Measurements from ENCODE around the gene NBPF15. TPM values are rescaled to one million over a fixed set of nuclear protein-coding genes. Genes with fewer than 3 reads are reported as not detected.
"Not testable (repeated sequence)": the region's sequence is repeated elsewhere in the genome, so short reads cannot be mapped to it uniquely, and the experiment has no call there.

NBPF15 gene
- 39.9 and 43.1 TPM in 2 replicates for total RNA-seq (2014; rRNA removed; shearing (Covaris generic))
- 96.0 and 151 TPM in 2 replicates for polyA plus RNA-seq (2014; cell fraction: nucleus; rRNA removed)

GRCh38 chr1:144461136-144461759, at the start of gene NBPF15:
Gene NBPF15 (minus strand): TSS chr1:144461669. CDS start chr1:144440003, 21,666 bp downstream.
- DNase-seq (ENCODE audit: extremely low read depth, low read depth) = peak; percentile 46

GRCh38 chr1:144496429-144496828, 35.0 kb upstream of the NBPF15 start:
- not testable (repeated sequence) for DNase-seq (ENCODE audit: extremely low read depth, low read depth)

- DNase-seq (ENCODE audit: extremely low read depth, low read depth) = peak; percentile 29
These were observed 32.7 kb upstream of the NBPF15 start for GRCh38 chr1:144494130-144494529.

GRCh38 chr1:144490394-144490793, 28.9 kb upstream of the NBPF15 start:
- DNase-seq (ENCODE audit: extremely low read depth, low read depth) = not testable (repeated sequence)

- DNase-seq (ENCODE audit: extremely low read depth, low read depth) = not testable (repeated sequence)
These were observed 25.5 kb upstream of the NBPF15 start for GRCh38 chr1:144487002-144487401.

GRCh38 chr1:144485048-144485993, 23.9 kb upstream of the NBPF15 start:
- DNase-seq (ENCODE audit: extremely low read depth, low read depth) = not testable (repeated sequence)

- DNase-seq (ENCODE audit: extremely low read depth, low read depth) = not testable (repeated sequence)
These were observed 12.4 kb upstream of the NBPF15 start for GRCh38 chr1:144473897-144474296.

GRCh38 chr1:144471434-144471833, 10.0 kb upstream of the NBPF15 start:
- not testable (repeated sequence) for DNase-seq (ENCODE audit: extremely low read depth, low read depth)

- DNase-seq (ENCODE audit: extremely low read depth, low read depth) = not testable (repeated sequence)
These were observed 309 bp upstream of the NBPF15 start for GRCh38 chr1:144461778-144462177.

- DNase-seq (ENCODE audit: extremely low read depth, low read depth) = not testable (repeated sequence)
These were observed 783 bp downstream of the NBPF15 start for GRCh38 chr1:144460686-144461085.

- not testable (repeated sequence) for DNase-seq (ENCODE audit: extremely low read depth, low read depth)
These were observed 19.1 kb downstream of the NBPF15 start for GRCh38 chr1:144442402-144442801.

GRCh38 chr1:144439737-144440136, 21.7 kb downstream of the NBPF15 start:
- not testable (repeated sequence) for DNase-seq (ENCODE audit: extremely low read depth, low read depth)

- DNase-seq (ENCODE audit: extremely low read depth, low read depth) = peak; percentile 82
These were observed 42.4 kb downstream of the NBPF15 start for GRCh38 chr1:144418891-144419694.

GRCh38 chr1:144413404-144414118, 47.9 kb downstream of the NBPF15 start:
- not testable (repeated sequence) for DNase-seq (ENCODE audit: extremely low read depth, low read depth)

GRCh38 chr1:144412491-144413403, 48.7 kb downstream of the NBPF15 start:
- peak; percentile 100 for DNase-seq (ENCODE audit: extremely low read depth, low read depth)

GRCh38 chr1:144412068-144412471, 49.4 kb downstream of the NBPF15 start:
- DNase-seq (ENCODE audit: extremely low read depth, low read depth) = peak; percentile 87

- DNase-seq (ENCODE audit: extremely low read depth, low read depth) = not testable (repeated sequence)
These were observed 58.7 kb downstream of the NBPF15 start for GRCh38 chr1:144402807-144403206.

- DNase-seq (ENCODE audit: extremely low read depth, low read depth) = not testable (repeated sequence)
These were observed 89.8 kb downstream of the NBPF15 start for GRCh38 chr1:144371651-144372050.
